Measurements from ENCODE around the gene TCF4.

- TF ChIP-seq EZH2 (IDR thresholded peaks at IDR 0.05) (no peak), CTCF (IDR thresholded peaks at IDR 0.05 in 2 of 3, conservative IDR thresholded peaks at IDR 0.05 in 1 of 3; ENCODE audit: borderline replicate concordance in 1 of 3, insufficient read depth in 1 of 3, low read depth in 2 of 3, low read length in 2 of 3) (no peak), POLR2A (IDR thresholded peaks at IDR 0.05; ENCODE audit: borderline replicate concordance, extremely low read depth, insufficient read depth, insufficient read length) (no peak), YY1 (IDR thresholded peaks at IDR 0.05; ENCODE audit: extremely low read depth, insufficient replicate concordance, low read depth, low read length) (no peak), REST (IDR thresholded peaks at IDR 0.05; ENCODE audit: low read depth) (no peak), EGR1 (IDR thresholded peaks at IDR 0.05; ENCODE audit: low read depth) (no peak), ATF3 (IDR thresholded peaks at IDR 0.05) (no peak), SP1 (IDR thresholded peaks at IDR 0.05; ENCODE audit: low read depth) (no peak), POLR2AphosphoS5 (IDR thresholded peaks at IDR 0.05; ENCODE audit: low read depth, low read length) (no peak), CBX3 (IDR thresholded peaks at IDR 0.05; ENCODE audit: low read depth) (no peak), CEBPB (IDR thresholded peaks at IDR 0.05; ENCODE audit: low read depth) (no peak), SRF (IDR thresholded peaks at IDR 0.05; ENCODE audit: low read depth) (no peak)
Observed at GRCh38 chr18:55503167-55503820, 84.7 kb downstream of the TCF4 start.
